Measurements from ENCODE around the gene ATG16L1. TPM values are rescaled to one million over a fixed set of nuclear protein-coding genes. Genes with fewer than 3 reads are reported as not detected.
A peak's percentile ranks its signal among the peaks of the same experiment; 100 is the strongest.

The ATG16L1 gene
- total and polyA plus RNA-seq, 2 of the 4 experiments (the other 2 are of a cell fraction): 20.0 to 26.2 TPM

GRCh38 chr2:233210843-233211547, 40.5 kb upstream of the ATG16L1 start:
- ChIA-PET POLR2A (ENCODE audit: unreplicated experiment) (no interaction called here), CTCF (interaction anchor here (0.6 kb wide), 1 partner anchor 197 kb away, joined by 4 read pairs; no protein-coding TSS in a partner anchor)
- Histone ChIP-seq H3K79me1 (ENCODE audit: low read depth in 1 of 2, low read length in 2 of 2) (no peaks in the 10 kb centered on the region), H4K8ac (ENCODE audit: low read depth in 2 of 2, low read length in 2 of 2) (no peak overlapping the region), H2AK9ac (replicated peaks; ENCODE audit: low read depth, low read length, poor library complexity) (no peak overlapping the region), H4K5ac (ENCODE audit: low read depth, low read length) (no peak overlapping the region), H4K20me1 (ENCODE audit: insufficient read depth, low read length) (peaks cover 8% of the 10 kb centered on the region; the same call in 1 of the 2 replicates), H2BK15ac (ENCODE audit: low read depth, low read length) (no peak overlapping the region), H3K4me3 (ENCODE audit: insufficient read depth, low read depth, low read length) (no peak overlapping the region), H2AFZ (replicated peaks; ENCODE audit: low read length, poor library complexity) (no peak overlapping the region), H4K91ac (ENCODE audit: insufficient read depth, low read depth, low read length) (no peak overlapping the region), H3K36me3 (ENCODE audit: control insufficient read depth, insufficient read depth, low read length) (no peaks in the 10 kb centered on the region), H3K4me1 (ENCODE audit: control insufficient read depth, insufficient read depth, low read length) (peaks cover 4% of the 10 kb centered on the region; the same call in 1 of the 2 replicates), H3K9me1 (ENCODE audit: insufficient read depth, low read length) (no peaks in the 10 kb centered on the region), H3K9ac (ENCODE audit: low read depth, low read length) (no peak overlapping the region), H2BK20ac (ENCODE audit: low read depth, low read length) (no peak overlapping the region), H3K14ac (replicated peaks; ENCODE audit: low read depth, low read length) (no peak overlapping the region), H2AK5ac (ENCODE audit: low read depth, low read length) (no peak overlapping the region), H2BK5ac (ENCODE audit: low read depth, low read length, poor library complexity, severe bottlenecking) (no peak overlapping the region), H3K18ac (ENCODE audit: low read depth, low read length) (no peak overlapping the region), H2BK120ac (ENCODE audit: low read depth, low read length) (no peak overlapping the region), H3K56ac (ENCODE audit: extremely low read depth, insufficient read depth, low read length) (no peak overlapping the region), H3K23ac (ENCODE audit: low read depth, low read length) (no peak overlapping the region), H3K27ac (ENCODE audit: insufficient read depth, low read length) (no peak overlapping the region), H3K9me3 (ENCODE audit: control insufficient read depth, insufficient read depth, low read length) (no peaks in the 10 kb centered on the region), H3K4ac (ENCODE audit: low read depth, low read length) (no peak overlapping the region), H3K4me2 (ENCODE audit: low read depth, low read length) (peak overlapping the region; percentile 47; the same call in 1 of the 2 replicates), H3K27me3 (ENCODE audit: control insufficient read depth, insufficient read depth, low read length) (peaks cover 35% of the 10 kb centered on the region)
- TF ChIP-seq FOS (IDR thresholded peaks at IDR 0.05; ENCODE audit: low read depth, low read length) (no peak), BHLHE40 (IDR thresholded peaks at IDR 0.05; ENCODE audit: low read depth, low read length) (no peak), RFX5 (IDR thresholded peaks at IDR 0.05; ENCODE audit: low read depth, low read length) (no peak), NFE2L2 (IDR thresholded peaks at IDR 0.05; ENCODE audit: low read depth, low read length) (no peak), CEBPB (IDR thresholded peaks at IDR 0.05; ENCODE audit: low read depth, low read length) (no peak), ELK1 (IDR thresholded peaks at IDR 0.05; ENCODE audit: borderline replicate concordance, low read depth, low read length) (no peak), RAD21 (IDR thresholded peaks at IDR 0.05; ENCODE audit: low read length) (no peak), MAFK (IDR thresholded peaks at IDR 0.05; ENCODE audit: low read depth, low read length) (no peak), MXI1 (IDR thresholded peaks at IDR 0.05; ENCODE audit: borderline replicate concordance, low read depth, low read length) (no peak), RCOR1 (IDR thresholded peaks at IDR 0.05; ENCODE audit: insufficient replicate concordance, low read length) (no peak), CHD1 (IDR thresholded peaks at IDR 0.05; ENCODE audit: low read depth, low read length) (no peak)
- in situ Hi-C loops (cut with MboI; ENCODE audit: low sequenced_read_pairs): no loop called here
- BruUV-seq (replicated peaks): no TSS peak
- WGBS, 2 experiments (ENCODE audit: extremely low coverage in 2 of 2, insufficient read length in 1 of 2): no CpG with 5 or more reads among the region's 18 CpGs
- intact Hi-C loops (cut with micrococcal nuclease): no loop called here
- DNase-seq: peak; percentile 90
- dilution Hi-C loops (cut with HindIII; ENCODE audit: low sequenced_read_pairs, unreplicated experiment): no loop called here
- ATAC-seq (ENCODE audit: low read depth): peak; percentile 95

Data from IMR-90 (cell line).